ENCODE measurements around the gene UGT3A2.

- TF ChIP-seq CTCF (tag by site-specific recombination; IDR thresholded peaks at IDR 0.05) (no peak), ZNF449 (tag by site-specific recombination; IDR thresholded peaks at IDR 0.05) (no peak), HOXA7 (CRISPR knock-in tag; IDR thresholded peaks at IDR 0.05; ENCODE audit: borderline replicate concordance) (no peak), ZNF423 (tag by site-specific recombination; IDR thresholded peaks at IDR 0.05) (no peak), ZBTB26 (tag by site-specific recombination; optimal IDR thresholded peaks at IDR 0.05) (no peak), ZBTB7A (tag by site-specific recombination; IDR thresholded peaks at IDR 0.05; ENCODE audit: low read depth) (no peak), ZNF274 (IDR thresholded peaks at IDR 0.05; ENCODE audit: low read length) (no peak), ZNF274 (tag by site-specific recombination; IDR thresholded peaks at IDR 0.05; ENCODE audit: borderline replicate concordance) (no peak), ZNF221 (tag by site-specific recombination; IDR thresholded peaks at IDR 0.05; ENCODE audit: borderline replicate concordance) (no peak), ZNF530 (tag by site-specific recombination; IDR thresholded peaks at IDR 0.05; ENCODE audit: low read depth) (no peak), ZNF623 (tag by site-specific recombination; IDR thresholded peaks at IDR 0.05) (no peak), ZNF350 (tag by site-specific recombination; IDR thresholded peaks at IDR 0.05) (no peak), ZNF398 (tag by site-specific recombination; IDR thresholded peaks at IDR 0.05) (no peak)
These were observed 49.1 kb downstream of the UGT3A2 start for GRCh38 chr5:36017622-36018021.

Measured in HEK293 (cell line).